HG02610 (cell line): ENCODE measurements around the gene PARM1.

Experiments used
- ATAC-seq: cut with Tn5 transposase; IDR thresholded peaks from one replicate; pipeline ENCODE4 v1.9.1; 2021; ENCODE audit warnings: mild to moderate bottlenecking, moderate library complexity; ENCODE audit not compliant: unreplicated experiment

Gene PARM1

GRCh38 chr4:74941123-74941522 is 8.2 kb downstream of the PARM1 start:
- ATAC-seq: no peak

- ATAC-seq: no peak
Observed at GRCh38 chr4:74942251-74942917, 9.5 kb downstream of the PARM1 start.

GRCh38 chr4:74942918-74943253 is 10.0 kb downstream of the PARM1 start:
- no peak for ATAC-seq

DNA sequence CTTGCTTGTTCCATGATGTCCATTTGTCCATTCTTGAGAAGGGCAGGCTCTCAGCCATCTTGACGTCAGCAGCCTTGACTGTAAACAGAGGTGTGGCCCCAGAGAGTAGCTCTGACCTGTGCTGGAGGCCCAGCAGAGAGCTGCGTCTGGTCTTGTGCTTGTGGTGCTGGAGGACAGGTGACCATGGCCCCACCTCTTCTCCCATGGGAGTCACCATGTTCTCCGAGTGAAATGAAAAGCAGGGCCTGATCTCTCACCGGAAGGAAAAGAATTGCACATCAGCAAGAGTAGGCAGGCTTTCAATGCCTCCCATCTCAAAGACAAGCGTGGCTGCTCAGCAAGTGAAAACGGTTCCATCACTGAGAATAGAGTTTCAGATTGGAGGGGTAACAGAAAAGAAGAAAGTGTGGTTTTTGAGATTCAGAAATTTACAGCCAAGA is 11.5 kb downstream of the PARM1 start:
- ATAC-seq: no peak

DNA sequence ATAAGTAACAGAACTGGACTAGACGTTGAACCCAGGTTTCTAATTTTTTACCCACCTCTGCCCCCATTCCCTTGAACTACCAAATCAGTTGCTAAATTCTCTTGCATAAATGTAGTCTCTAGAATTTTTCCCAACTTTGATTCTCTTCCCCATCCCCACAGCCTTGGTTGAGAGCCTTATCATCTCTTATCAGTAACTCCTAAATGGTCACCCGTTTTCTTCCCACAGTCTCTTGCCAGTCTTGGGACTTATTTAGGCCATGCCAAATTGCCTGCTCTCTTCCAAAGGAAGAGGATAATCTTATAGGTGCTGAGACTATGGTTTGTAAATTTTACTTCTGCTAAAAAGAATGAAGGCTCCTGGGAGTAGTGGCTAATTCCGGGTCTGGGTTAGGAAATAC is 13.3 kb downstream of the PARM1 start:
- ATAC-seq: no peak

DNA sequence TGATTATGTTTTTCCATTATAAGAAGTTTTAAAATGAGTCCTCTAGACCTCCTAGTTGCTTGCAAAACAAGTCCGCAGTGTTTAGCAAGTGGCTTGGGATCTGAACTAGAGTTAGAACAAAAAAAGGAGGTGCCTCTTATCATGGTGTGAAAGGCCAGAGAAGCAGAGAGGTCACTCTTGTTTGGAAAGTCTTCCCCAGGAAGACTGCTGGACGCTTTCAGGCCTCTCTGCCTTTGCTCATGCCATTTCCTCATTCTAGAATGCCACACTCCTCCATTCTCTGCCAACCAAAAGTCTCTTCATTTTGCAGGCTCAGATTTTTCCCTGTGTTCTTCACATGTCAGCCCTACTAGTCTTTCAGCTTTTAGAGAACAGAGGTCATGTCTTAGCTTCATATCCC is 14.9 kb downstream of the PARM1 start:
- ATAC-seq: no peak

- ATAC-seq: no peak
Observed at GRCh38 chr4:74948236-74948635, 15.3 kb downstream of the PARM1 start.

- ATAC-seq: no peak
Observed at GRCh38 chr4:74950200-74950599, 17.3 kb downstream of the PARM1 start.

- ATAC-seq: no peak
Observed at GRCh38 chr4:74950882-74951281, 18.0 kb downstream of the PARM1 start.

GRCh38 chr4:74953647-74954046 is 20.7 kb downstream of the PARM1 start:
- ATAC-seq: no peak

- ATAC-seq: no peak
Observed at GRCh38 chr4:74958881-74959280, 26.0 kb downstream of the PARM1 start.

DNA sequence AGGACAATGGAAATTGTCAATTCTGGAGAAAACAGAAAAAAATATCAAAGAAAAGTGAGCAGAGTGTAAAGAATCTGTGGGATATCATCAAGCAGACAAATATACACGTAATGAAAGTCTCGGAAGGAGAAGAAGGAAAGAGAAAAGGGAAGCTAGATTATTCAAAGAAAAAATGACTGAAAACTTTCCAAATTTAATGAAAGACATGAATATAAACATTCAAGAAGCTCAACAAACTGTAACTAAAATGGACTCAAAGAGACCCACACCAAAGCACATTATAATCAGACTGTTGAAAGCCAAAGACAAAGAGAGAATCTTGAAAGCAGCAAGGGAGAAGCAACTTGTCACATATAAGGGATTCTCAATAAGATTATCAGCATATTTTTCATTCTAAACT is 28.3 kb downstream of the PARM1 start:
- ATAC-seq: no peak

DNA sequence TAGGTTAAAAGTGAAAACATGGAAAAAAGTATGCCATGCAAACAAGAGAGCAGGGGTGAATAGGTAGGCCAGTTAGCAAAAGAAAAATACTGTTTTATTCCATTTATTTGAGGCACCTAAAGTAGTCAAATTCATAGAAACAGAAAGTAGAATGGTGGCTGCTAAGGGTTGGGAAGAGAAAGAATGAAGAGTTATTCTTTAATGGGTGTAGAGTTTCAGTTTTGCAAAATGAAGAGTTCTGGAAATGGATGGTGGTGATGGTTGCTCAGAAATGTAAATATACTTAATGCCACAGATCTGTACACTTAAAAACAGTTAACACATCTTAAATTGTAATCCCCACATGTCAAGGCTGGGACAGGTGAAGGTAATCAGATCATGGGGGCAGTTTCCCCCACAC is 29.7 kb downstream of the PARM1 start:
- no peak for ATAC-seq

DNA sequence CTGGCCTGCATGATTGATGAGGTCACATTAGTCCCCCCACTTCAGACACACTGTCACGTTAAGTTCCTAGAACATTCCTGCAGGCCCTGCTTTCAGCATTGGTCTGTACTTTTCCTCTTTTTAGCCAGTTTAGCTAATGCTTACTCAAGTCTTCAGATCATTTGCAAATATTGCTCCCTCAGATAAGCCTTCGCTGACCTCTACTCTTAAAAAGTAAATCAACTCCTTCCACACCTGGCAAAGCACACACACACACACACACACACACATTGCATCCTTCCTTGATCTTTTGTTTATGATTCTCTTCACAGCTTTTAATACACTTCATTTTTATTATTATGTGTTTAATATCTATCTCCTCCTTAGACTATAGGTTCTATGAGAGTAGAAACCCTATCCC is 31.4 kb downstream of the PARM1 start:
- ATAC-seq: no peak

GRCh38 chr4:74967324-74967723 is 34.4 kb downstream of the PARM1 start:
- ATAC-seq: no peak

GRCh38 chr4:74968456-74969164 is 35.7 kb downstream of the PARM1 start:
- peak; percentile 88 for ATAC-seq

DNA sequence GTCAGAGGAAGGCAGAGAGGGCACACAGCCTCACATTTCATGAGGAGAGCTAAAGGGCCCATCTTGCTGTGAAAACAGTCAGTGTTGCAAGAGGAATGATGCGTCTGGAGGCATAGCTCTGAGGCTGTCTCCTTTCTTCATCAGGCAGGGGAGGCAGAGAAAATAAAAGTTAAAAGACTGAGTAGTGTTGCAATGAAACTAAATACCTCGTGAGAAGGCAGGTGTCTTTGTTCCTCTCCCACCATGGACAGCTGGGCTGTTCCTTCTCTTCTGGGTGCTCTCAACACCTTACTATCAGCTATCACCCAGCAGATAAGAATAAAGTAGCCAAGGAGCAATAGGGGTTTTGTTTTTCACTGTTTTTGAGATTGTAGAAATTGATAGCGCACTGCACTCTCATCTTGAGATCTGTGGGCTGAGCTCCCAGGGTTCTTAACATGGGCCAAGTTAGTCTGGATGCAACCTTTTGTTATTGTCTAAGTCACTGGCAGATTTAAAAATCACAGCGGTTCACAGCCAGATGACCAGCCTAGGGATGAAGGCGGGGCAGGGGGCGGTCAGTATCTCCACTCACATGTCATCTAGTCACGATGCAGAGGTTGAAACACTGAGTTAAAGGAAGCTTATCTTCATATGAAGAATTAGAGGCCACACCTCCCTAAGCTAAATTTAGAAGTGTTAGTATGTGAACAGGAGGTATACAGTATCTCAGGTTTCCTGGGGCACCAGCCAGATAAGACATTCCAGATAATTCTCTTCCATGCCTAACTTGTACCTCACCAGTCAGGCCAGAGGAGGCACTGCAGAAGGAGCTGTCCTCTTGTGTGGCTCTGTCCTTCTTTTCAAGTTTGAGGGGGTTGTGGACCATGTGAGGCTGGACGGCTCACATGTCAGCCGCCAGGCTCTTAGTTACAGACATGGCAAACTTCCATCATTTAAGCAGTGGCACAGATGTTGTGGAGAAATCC is 36.9 kb downstream of the PARM1 start:
- ATAC-seq: no peak

- ATAC-seq: no peak
Observed at GRCh38 chr4:74970577-74970976, 37.7 kb downstream of the PARM1 start.

DNA sequence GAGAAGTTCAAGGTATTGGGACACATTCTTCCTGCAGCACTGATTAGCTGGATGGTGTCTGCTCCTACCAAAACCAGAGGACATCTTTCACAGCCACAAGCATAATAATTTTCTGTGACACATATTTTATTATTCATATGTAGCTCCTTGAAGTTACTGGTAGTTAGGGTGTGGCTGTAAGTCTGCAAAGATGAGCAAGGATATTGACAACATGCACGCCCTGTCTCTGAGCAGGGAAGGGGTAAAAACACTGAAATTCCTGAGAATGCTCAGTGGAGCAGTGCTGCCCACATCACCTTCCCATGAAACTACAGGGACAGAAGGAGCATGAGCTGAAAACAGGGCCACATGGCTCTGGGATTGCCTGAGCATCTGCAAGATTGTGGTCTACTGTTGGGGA is 38.9 kb downstream of the PARM1 start:
- ATAC-seq: no peak

- ATAC-seq: no peak
Observed at GRCh38 chr4:74975082-74975481, 42.2 kb downstream of the PARM1 start.
